ENCODE measurements around the gene MOBP. TPM values are rescaled to one million over a fixed set of nuclear protein-coding genes. Genes with fewer than 3 reads are reported as not detected.

The MOBP gene
- total and polyA plus RNA-seq, 2 of the 8 experiments (the other 6 are each of a cell fraction or from before 2014, with no cell fraction given), result 0.06 to 0.50 TPM

- Histone ChIP-seq H3K79me1 (ENCODE audit: low read depth, low read length) (no peaks in the 10 kb centered on the region), H3K36me3 (ENCODE audit: control insufficient read depth in 2 of 4, insufficient read depth in 4 of 4, low read length in 3 of 4) (no peaks in the 10 kb centered on the region), H2BK5ac (ENCODE audit: low read depth, low read length) (no peak overlapping the region), H3K9ac (replicated peaks in 1 of 4; ENCODE audit: extremely low read depth in 1 of 4, low read depth in 3 of 4, low read length in 3 of 4) (no peak overlapping the region), H3K4ac (replicated peaks; ENCODE audit: insufficient read length, low read depth, low read length) (no peak overlapping the region), H4K20me1 (replicated peaks in 1 of 2; ENCODE audit: control insufficient read depth in 1 of 2, insufficient read depth in 2 of 2, low read length in 2 of 2) (no peaks in the 10 kb centered on the region), H3K14ac (ENCODE audit: insufficient read length) (no peak overlapping the region), H3K4me1 (replicated peaks in 1 of 4; ENCODE audit: control insufficient read depth in 3 of 4, insufficient read depth in 4 of 4, low read length in 3 of 4) (peaks cover 0 to 4% (median 2%) of the 10 kb centered on the region in 4 experiments; a peak in 2 of 7 replicates), H3K27me3 (replicated peaks in 1 of 4; ENCODE audit: control insufficient read depth in 3 of 4, extremely low read depth in 1 of 4, insufficient read depth in 3 of 4, low read length in 3 of 4) (no peaks in the 10 kb centered on the region), H3K56ac (replicated peaks; ENCODE audit: insufficient read length, low read depth, low read length) (no peak overlapping the region), H2AK5ac (ENCODE audit: low read depth, low read length) (no peak overlapping the region), H3K9me3 (ENCODE audit: insufficient read depth in 2 of 2, low read depth in 1 of 2, low read length in 1 of 2) (no peaks in the 10 kb centered on the region), H2BK120ac (replicated peaks; ENCODE audit: low read depth, low read length) (no peak overlapping the region), H3K4me2 (ENCODE audit: insufficient read depth in 1 of 2, low read depth in 2 of 2, low read length in 2 of 2) (no peak overlapping the region), H2BK20ac (ENCODE audit: low read length) (no peak overlapping the region), H2BK15ac (ENCODE audit: low read length) (no peak overlapping the region), H2AFZ (ENCODE audit: low read length) (no peak overlapping the region), H4K91ac (replicated peaks; ENCODE audit: insufficient read length, low read length) (no peak overlapping the region), H2BK12ac (ENCODE audit: low read depth, low read length) (no peak overlapping the region), H4K8ac (ENCODE audit: extremely low read depth, insufficient read depth, low read length) (no peak overlapping the region), H3K18ac (ENCODE audit: extremely low read depth, low read length) (no peak overlapping the region), H3K79me2 (ENCODE audit: control insufficient read depth in 1 of 2, insufficient read depth in 2 of 2, low read length in 2 of 2) (no peaks in the 10 kb centered on the region), H3K27ac (ENCODE audit: low read depth, low read length) (no peak overlapping the region), H4K5ac (ENCODE audit: insufficient read length, low read depth, low read length) (no peak overlapping the region), H3K23me2 (ENCODE audit: low read depth, low read length) (no peaks in the 10 kb centered on the region), H3K23ac (ENCODE audit: insufficient read length) (no peak overlapping the region), H3K4me3 (ENCODE audit: extremely low read depth in 1 of 4, insufficient read depth in 2 of 4, low read depth in 3 of 4, low read length in 4 of 4) (no peak overlapping the region)
- no peak for DNase-seq (ENCODE audit: low read depth in 1 of 2, low spot score in 2 of 2)
- TF ChIP-seq, protein P1, sequence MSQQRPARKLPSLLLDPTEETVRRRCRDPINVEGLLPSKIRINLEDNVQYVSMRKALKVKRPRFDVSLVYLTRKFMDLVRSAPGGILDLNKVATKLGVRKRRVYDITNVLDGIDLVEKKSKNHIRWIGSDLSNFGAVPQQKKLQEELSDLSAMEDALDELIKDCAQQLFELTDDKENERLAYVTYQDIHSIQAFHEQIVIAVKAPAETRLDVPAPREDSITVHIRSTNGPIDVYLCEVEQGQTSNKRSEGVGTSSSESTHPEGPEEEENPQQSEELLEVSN (IDR thresholded peaks at IDR 0.05), result no peak
- TF ChIP-seq CREB1 (IDR thresholded peaks at IDR 0.05) (no peak), CEBPB (IDR thresholded peaks at IDR 0.05; ENCODE audit: low read depth, low read length) (no peak), YY1 (IDR thresholded peaks at IDR 0.05; ENCODE audit: low read depth, low read length) (no peak), CHD2 (IDR thresholded peaks at IDR 0.05; ENCODE audit: low read length) (no peak)
- ChIA-PET POLR2A (ENCODE audit: partially characterized antibody) (no interaction called here), CTCF (ENCODE audit: partially characterized antibody) (interaction anchor here (0.9 to 2.5 kb wide), 6 partner anchors 10 to 195 kb away, joined by 3 to 6 read pairs (median 5); no protein-coding TSS in a partner anchor)
- WGBS, 2 experiments (ENCODE audit: extremely low coverage in 1 of 2, insufficient coverage in 1 of 2, insufficient read length in 1 of 2, insufficient replicate concordance in 2 of 2, low coverage in 1 of 2, low lambda C conversion rate in 2 of 2, missing lambda C conversion rate in 1 of 2), result 94% methylated on average over 3 of the region's 3 CpGs; no CpG with 5 or more reads in 1 of the 2 experiments
- FAIRE-seq, result no peak
Observed at GRCh38 chr3:39531665-39532064, 64.2 kb downstream of the MOBP start.

All from H1 (cell line).